Measurements from ENCODE around the gene EDC3. TPM values are rescaled to one million over a fixed set of nuclear protein-coding genes. Genes with fewer than 3 reads are reported as not detected.

EDC3 gene
- total and polyA plus RNA-seq, 9 of the 15 experiments (the other 6 are each of a cell fraction or from before 2014, with no cell fraction given): 11.7 to 63.9 (median 32.8) TPM

DNA sequence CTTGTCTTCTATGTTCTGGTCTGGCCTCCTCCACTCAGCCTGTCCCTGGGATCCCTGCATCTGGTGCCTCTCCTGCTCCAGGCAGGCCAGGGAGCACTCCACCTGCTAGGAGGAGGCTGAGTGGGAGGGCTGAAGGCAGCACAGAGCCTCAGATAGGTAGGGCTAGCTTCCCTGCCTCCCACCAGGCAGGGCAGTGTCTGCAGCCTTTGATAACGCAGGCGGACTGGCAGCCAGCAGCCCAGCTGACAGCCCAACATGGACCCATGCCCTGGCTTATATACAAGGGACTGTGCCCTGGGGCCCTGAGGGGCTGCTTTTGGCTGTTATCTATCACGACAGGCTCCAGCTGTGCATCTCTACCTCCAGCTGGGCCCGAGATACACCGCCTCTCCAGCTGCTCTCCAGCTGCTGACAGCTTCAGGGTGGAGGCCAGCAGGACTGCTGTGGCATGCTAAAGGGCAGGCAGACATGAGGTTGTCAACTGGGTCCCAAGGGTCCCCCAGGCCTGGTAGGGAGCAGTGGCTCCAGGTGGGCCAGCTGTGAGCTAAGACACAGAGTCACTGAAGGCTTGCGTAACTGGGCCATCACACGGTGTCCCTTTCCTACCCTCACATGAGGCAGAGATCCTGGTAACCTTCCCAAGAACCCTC is 85.4 kb downstream of the EDC3 start (continued):
- TF ChIP-seq, protein P1, sequence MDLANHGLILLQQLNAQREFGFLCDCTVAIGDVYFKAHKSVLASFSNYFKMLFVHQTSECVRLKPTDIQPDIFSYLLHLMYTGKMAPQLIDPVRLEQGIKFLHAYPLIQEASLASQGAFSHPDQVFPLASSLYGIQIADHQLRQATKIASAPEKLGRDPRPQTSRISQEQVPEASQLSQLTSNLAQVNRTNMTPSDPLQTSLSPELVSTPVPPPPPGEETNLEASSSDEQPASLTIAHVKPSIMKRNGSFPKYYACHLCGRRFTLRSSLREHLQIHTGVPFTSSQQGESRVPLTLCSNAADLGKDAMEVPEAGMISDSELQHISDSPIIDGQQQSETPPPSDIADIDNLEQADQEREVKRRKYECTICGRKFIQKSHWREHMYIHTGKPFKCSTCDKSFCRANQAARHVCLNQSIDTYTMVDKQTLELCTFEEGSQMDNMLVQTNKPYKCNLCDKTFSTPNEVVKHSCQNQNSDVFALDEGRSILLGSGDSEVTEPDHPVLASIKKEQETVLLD (IDR thresholded peaks at IDR 0.05): 0 out of 2 replicates have a peak, but pooled peaks have one; percentile 36
- TF ChIP-seq, protein P2, sequence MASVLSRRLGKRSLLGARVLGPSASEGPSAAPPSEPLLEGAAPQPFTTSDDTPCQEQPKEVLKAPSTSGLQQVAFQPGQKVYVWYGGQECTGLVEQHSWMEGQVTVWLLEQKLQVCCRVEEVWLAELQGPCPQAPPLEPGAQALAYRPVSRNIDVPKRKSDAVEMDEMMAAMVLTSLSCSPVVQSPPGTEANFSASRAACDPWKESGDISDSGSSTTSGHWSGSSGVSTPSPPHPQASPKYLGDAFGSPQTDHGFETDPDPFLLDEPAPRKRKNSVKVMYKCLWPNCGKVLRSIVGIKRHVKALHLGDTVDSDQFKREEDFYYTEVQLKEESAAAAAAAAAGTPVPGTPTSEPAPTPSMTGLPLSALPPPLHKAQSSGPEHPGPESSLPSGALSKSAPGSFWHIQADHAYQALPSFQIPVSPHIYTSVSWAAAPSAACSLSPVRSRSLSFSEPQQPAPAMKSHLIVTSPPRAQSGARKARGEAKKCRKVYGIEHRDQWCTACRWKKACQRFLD (CRISPR knock-in tag; IDR thresholded peaks at IDR 0.05): peak; percentile 97
- TF ChIP-seq NR4A1 (CRISPR knock-in tag; IDR thresholded peaks at IDR 0.05) (no peak), NR4A1 (tag; IDR thresholded peaks at IDR 0.05) (peak; percentile 95), IRF2 (CRISPR knock-in tag; IDR thresholded peaks at IDR 0.05) (no peak), SAP30 (IDR thresholded peaks at IDR 0.05; ENCODE audit: borderline replicate concordance, insufficient read depth, low read depth, low read length, poor library complexity, severe bottlenecking) (peak; percentile 68), ZC3H8 (IDR thresholded peaks at IDR 0.05) (no peak), ZNF165 (CRISPR knock-in tag; IDR thresholded peaks at IDR 0.05; ENCODE audit: borderline replicate concordance) (no peak), ZNF311 (CRISPR knock-in tag; IDR thresholded peaks at IDR 0.05) (0 out of 2 replicates have a peak, but pooled peaks have one; percentile 40), ZNF184 (CRISPR knock-in tag; IDR thresholded peaks at IDR 0.05) (no peak), NUFIP1 (IDR thresholded peaks at IDR 0.05; ENCODE audit: partially characterized antibody) (no peak), STAG1 (CRISPR knock-in tag; IDR thresholded peaks at IDR 0.05; ENCODE audit: borderline replicate concordance) (no peak), ZNF24 (IDR thresholded peaks at IDR 0.05) (peak; percentile 66; the same call in 1 of the 2 replicates), CBFA2T2 (conservative IDR thresholded peaks at IDR 0.05) (peak; percentile 100), FIP1L1 (IDR thresholded peaks at IDR 0.05; ENCODE audit: low read depth, low read length, poor library complexity, severe bottlenecking) (no peak), POLR2AphosphoS5 (IDR thresholded peaks at IDR 0.05; ENCODE audit: control insufficient read depth, insufficient read depth, low read depth, low read length) (peak; percentile 91), ZNF324 (CRISPR knock-in tag; IDR thresholded peaks at IDR 0.05) (peak; percentile 69), IFI16 (CRISPR knock-in tag; IDR thresholded peaks at IDR 0.05) (0 out of 2 replicates have a peak, but pooled peaks have one; percentile 49), DNMT1 (IDR thresholded peaks at IDR 0.05) (no peak)
- TF ChIP-seq, protein P3, sequence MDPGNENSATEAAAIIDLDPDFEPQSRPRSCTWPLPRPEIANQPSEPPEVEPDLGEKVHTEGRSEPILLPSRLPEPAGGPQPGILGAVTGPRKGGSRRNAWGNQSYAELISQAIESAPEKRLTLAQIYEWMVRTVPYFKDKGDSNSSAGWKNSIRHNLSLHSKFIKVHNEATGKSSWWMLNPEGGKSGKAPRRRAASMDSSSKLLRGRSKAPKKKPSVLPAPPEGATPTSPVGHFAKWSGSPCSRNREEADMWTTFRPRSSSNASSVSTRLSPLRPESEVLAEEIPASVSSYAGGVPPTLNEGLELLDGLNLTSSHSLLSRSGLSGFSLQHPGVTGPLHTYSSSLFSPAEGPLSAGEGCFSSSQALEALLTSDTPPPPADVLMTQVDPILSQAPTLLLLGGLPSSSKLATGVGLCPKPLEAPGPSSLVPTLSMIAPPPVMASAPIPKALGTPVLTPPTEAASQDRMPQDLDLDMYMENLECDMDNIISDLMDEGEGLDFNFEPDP (CRISPR knock-in tag; IDR thresholded peaks at IDR 0.05): 0 out of 2 replicates have a peak, but pooled peaks have one; percentile 70

Data from K562 (cell line).